GM12874 (cell line): ENCODE data around the gene MRPS2.

Experiments used
- CTCF ChIP-seq: IDR thresholded peaks from 2 replicates; pipeline ENCODE4 v1.5.1; 2011; ENCODE audit warnings: low read depth, mild to moderate bottlenecking, control low read depth, low read length, moderate library complexity; ENCODE audit not compliant: insufficient read depth

MRPS2 gene

GRCh38 chr9:135464181-135464580 is 36.3 kb upstream of the MRPS2 start:
- no peak for TF ChIP-seq CTCF

GRCh38 chr9:135468854-135469521 is 31.5 kb upstream of the MRPS2 start:
- no peak for TF ChIP-seq CTCF

- TF ChIP-seq CTCF, result no peak
Observed at GRCh38 chr9:135471791-135472640, 28.5 kb upstream of the MRPS2 start.

GRCh38 chr9:135473972-135474543 is 26.4 kb upstream of the MRPS2 start:
- TF ChIP-seq CTCF, result no peak

GRCh38 chr9:135474915-135475314 is 25.6 kb upstream of the MRPS2 start:
- peak; percentile 44; the same call in 1 of the 2 replicates for TF ChIP-seq CTCF

GRCh38 chr9:135476561-135477355 is 23.7 kb upstream of the MRPS2 start:
- no peak for TF ChIP-seq CTCF

GRCh38 chr9:135478191-135478590 is 22.3 kb upstream of the MRPS2 start:
- no peak for TF ChIP-seq CTCF
